HG02588 (cell line): Measurements from ENCODE around the gene ITIH1.

Experiments
- ATAC-seq: cut with Tn5 transposase; IDR thresholded peaks from one replicate; pipeline ENCODE4 v1.9.1; 2021; ENCODE audit warnings: mild to moderate bottlenecking, moderate library complexity; ENCODE audit not compliant: unreplicated experiment

Gene ITIH1

GRCh38 chr3:52790337-52790736, 12.9 kb downstream of the ITIH1 start:
- no peak for ATAC-seq

GRCh38 chr3:52790741-52791140, 13.3 kb downstream of the ITIH1 start:
- no peak for ATAC-seq

- ATAC-seq, result no peak
Observed at GRCh38 chr3:52791366-52791765, 14.0 kb downstream of the ITIH1 start.

- no peak for ATAC-seq
Observed at GRCh38 chr3:52791928-52792327, 14.5 kb downstream of the ITIH1 start.

GRCh38 chr3:52792413-52792812, 15.0 kb downstream of the ITIH1 start:
- ATAC-seq, result no peak

- ATAC-seq, result no peak
Observed at GRCh38 chr3:52792961-52793695, 15.7 kb downstream of the ITIH1 start.

- ATAC-seq, result no peak
Observed at GRCh38 chr3:52793702-52794611, 16.6 kb downstream of the ITIH1 start.

- ATAC-seq, result no peak
Observed at GRCh38 chr3:52794612-52795099, 17.3 kb downstream of the ITIH1 start, which contains the start of gene ITIH3. Gene ITIH3 (plus strand): TSS chr3:52794796. CDS start chr3:52794804, 8 bp downstream.

GRCh38 chr3:52795298-52795900, 18.0 kb downstream of the ITIH1 start:
- no peak for ATAC-seq

- ATAC-seq, result no peak
Observed at GRCh38 chr3:52796411-52796810, 19.0 kb downstream of the ITIH1 start.

- ATAC-seq, result no peak
Observed at GRCh38 chr3:52798376-52798977, 21.1 kb downstream of the ITIH1 start.

GRCh38 chr3:52798978-52799476, 21.6 kb downstream of the ITIH1 start:
- ATAC-seq, result no peak

- no peak for ATAC-seq
Observed at GRCh38 chr3:52800079-52800478, 22.7 kb downstream of the ITIH1 start.

GRCh38 chr3:52801839-52802238, 24.4 kb downstream of the ITIH1 start:
- ATAC-seq, result no peak

GRCh38 chr3:52805270-52806039, 28.1 kb downstream of the ITIH1 start:
- no peak for ATAC-seq

- ATAC-seq, result no peak
Observed at GRCh38 chr3:52809149-52809548, 31.8 kb downstream of the ITIH1 start.

- no peak for ATAC-seq
Observed at GRCh38 chr3:52809662-52810377, 32.4 kb downstream of the ITIH1 start.

- no peak for ATAC-seq
Observed at GRCh38 chr3:52810923-52811322, 33.5 kb downstream of the ITIH1 start.

GRCh38 chr3:52811452-52812011, 34.1 kb downstream of the ITIH1 start:
- ATAC-seq, result no peak
